Left hindlimb (tissue), 1 donor: ENCODE measurements around the gene ZNF529.

Source experiments
- DNase-seq: peaks from one replicate; pipeline ENCODE4 v3.0.0-alpha.2; 2018

Gene ZNF529

GRCh38 chr19:36508325-36508724, 64.8 kb downstream of the ZNF529 start:
- DNase-seq, result no peak

GRCh38 chr19:36501973-36502372, 71.1 kb downstream of the ZNF529 start:
- no peak for DNase-seq

- DNase-seq, result no peak
Observed at GRCh38 chr19:36497001-36497400, 76.1 kb downstream of the ZNF529 start.
